K562 (cell line): ENCODE data around the gene ULK1. TPM values are rescaled to one million over a fixed set of nuclear protein-coding genes. Genes with fewer than 3 reads are reported as not detected.
A peak's percentile ranks its signal among the peaks of the same experiment; 100 is the strongest.

Experiments
- BCOR ChIP-seq: fragments of 450-650 bp; IDR thresholded peaks from 2 replicates; pipeline ENCODE4 v1.6.1; 2016
- HDAC3 ChIP-seq: fragments of 450-650 bp; IDR thresholded peaks from 2 replicates; pipeline ENCODE4 v1.6.1; 2018; ENCODE audit warnings: borderline replicate concordance, mild to moderate bottlenecking, moderate library complexity; ENCODE audit not compliant: partially characterized antibody
- ID3 ChIP-seq, 2 experiments: fragments of 250-450 bp in 1 of 2; fragments of 450-650 bp in 1 of 2; sonication (Bioruptor Pico) in 1 of 2; IDR thresholded peaks; 2 replicates each; pipeline versions ENCODE4 v1.6.1 to v1.8.0; 2016 to 2021; ENCODE audit warnings: mild to moderate bottlenecking in 2 of 2, moderate library complexity in 2 of 2, missing compliant biosample characterization in 1 of 2, missing genetic modification characterization in 1 of 2
- MIER1 ChIP-seq: fragments of 450-650 bp; IDR thresholded peaks from 2 replicates; pipeline ENCODE4 v1.6.1; 2016; ENCODE audit warnings: antibody characterized with exemption, mild to moderate bottlenecking, low read depth
- NFRKB ChIP-seq: fragments of 450-650 bp; IDR thresholded peaks from 2 replicates; pipeline ENCODE4 v1.6.1; 2016; ENCODE audit warnings: low read depth
- NKRF ChIP-seq: fragments of 450-650 bp; IDR thresholded peaks from 2 replicates; pipeline ENCODE4 v1.6.1; 2016; ENCODE audit warnings: borderline replicate concordance
- PHB2 ChIP-seq: fragments of 450-650 bp; IDR thresholded peaks from 2 replicates; pipeline ENCODE4 v1.6.1; 2017; ENCODE audit warnings: low read depth
- PKNOX1 ChIP-seq: fragments of 450-650 bp; IDR thresholded peaks from 2 replicates; pipeline ENCODE4 v1.6.1; 2016
- PML ChIP-seq: IDR thresholded peaks from 2 replicates; pipeline ENCODE4 v1.6.1; 2012; ENCODE audit warnings: low read length, inconsistent platforms
- POLR2B ChIP-seq: fragments of 450-650 bp; IDR thresholded peaks from 2 replicates; pipeline ENCODE4 v1.6.1; 2018; ENCODE audit warnings: low read depth; ENCODE audit not compliant: partially characterized antibody
- RBM17 ChIP-seq: fragments of 200-400 bp; formaldehyde crosslinking; IDR thresholded peaks from 2 replicates; pipeline ENCODE4 v1.6.1; 2017; ENCODE audit warnings: low read depth, mild to moderate bottlenecking, low read length, borderline replicate concordance
- TCF3 ChIP-seq: sonication (generic); formaldehyde crosslinking; IDR thresholded peaks from 2 replicates; pipeline ENCODE4 v1.4.0; 2020; ENCODE audit warnings: mild to moderate bottlenecking, missing genetic modification reagents
- ZNF280A ChIP-seq: fragments of 450-650 bp; IDR thresholded peaks from 2 replicates; pipeline ENCODE4 v1.6.1; 2018; ENCODE audit warnings: mild to moderate bottlenecking, low read depth; ENCODE audit not compliant: partially characterized antibody
- ZNF282 ChIP-seq: sonication (generic); formaldehyde crosslinking; IDR thresholded peaks from 2 replicates; pipeline ENCODE4 v1.8.1; 2023; ENCODE audit warnings: missing genetic modification reagents
- ZNF592 ChIP-seq: fragments of 450-650 bp; IDR thresholded peaks from 2 replicates; pipeline ENCODE4 v1.6.1; 2017; ENCODE audit warnings: antibody characterized with exemption, mild to moderate bottlenecking
- polyA plus RNA-seq, 8 experiments: library from polyadenylated mRNA; depleted of rRNA in 4 of 8; stranded (reverse) in 5 of 8; unstranded in 3 of 8; fragments of >200 nt; fragmentation: Nextera tagmentation in 2 of 8; fragmentation: Illumina TruSeq in 1 of 8; extraction: Ambion mirVana in 2 of 8; extraction: Trizol in 1 of 8; gene quantifications; 2 replicates each; pipeline versions ENCODE4 v1.2.1 to v1.2.3, GENCODE V29; 2011 to 2014; ENCODE audit warnings: inconsistent platforms in 1 of 8, missing spikeins in 1 of 8
- total RNA-seq, 7 experiments: library from RNA; depleted of rRNA in 6 of 7; stranded (reverse); fragments of >200 nt in 6 of 7; fragmentation: Illumina TruSeq in 2 of 7; extraction: Trizol in 2 of 7; gene quantifications; 2 replicates each; pipeline versions ENCODE4 v1.2.1 to v1.2.3, GENCODE V29; 2011 to 2021; ENCODE audit warnings: low replicate concordance in 1 of 7

Gene ULK1
- total and polyA plus RNA-seq, 9 of the 15 experiments (the other 6 are each of a cell fraction or from before 2014, with no cell fraction given), result 0.15 to 29.4 (median 2.5) TPM

GRCh38 chr12:131928080-131928710 is 33.8 kb downstream of the ULK1 start (continued):
- no peak for TF ChIP-seq MIER1
- TF ChIP-seq PHB2, result no peak
- peak; percentile 54; the same call in 1 of the 2 replicates for TF ChIP-seq BCOR
- TF ChIP-seq HDAC3, result no peak
- no peak for TF ChIP-seq TCF3 (CRISPR knock-in tag)
- TF ChIP-seq NKRF, result peak; percentile 23; the same call in 1 of the 2 replicates
- peak; percentile 49 for TF ChIP-seq POLR2B
- no peak for TF ChIP-seq PKNOX1
- 0 out of 2 replicates have a peak, but pooled peaks have one; percentile 18 for TF ChIP-seq ZNF592
- TF ChIP-seq NFRKB, result 0 out of 2 replicates have a peak, but pooled peaks have one; percentile 34
- TF ChIP-seq PML, result no peak
- TF ChIP-seq RBM17, result no peak
- TF ChIP-seq ZNF280A, result no peak
- TF ChIP-seq ID3 (CRISPR knock-in tag; IDR thresholded peaks at IDR 0.05), result no peak
- no peak for TF ChIP-seq ID3 (tag; IDR thresholded peaks at IDR 0.05)
- no peak for TF ChIP-seq ZNF282 (CRISPR knock-in tag)
